Measurements from ENCODE around the gene CACNA2D4. TPM values are rescaled to one million over a fixed set of nuclear protein-coding genes. Genes with fewer than 3 reads are reported as not detected.
A peak's percentile ranks its signal among the peaks of the same experiment; 100 is the strongest.

The CACNA2D4 gene
- total RNA-seq, 4 donors from 2014 or later = 0.25 to 3.1 (median 0.68) TPM

GRCh38 chr12:1768615-1769014 is 149.8 kb downstream of the CACNA2D4 start:
- H3K36me3 ChIP-seq = no peaks in the 10 kb centered on the region
- no peaks in the 10 kb centered on the region for H3K9me3 ChIP-seq
- intact Hi-C loops (cut with DNase I; ENCODE audit: low total_unique reads) = no loop called here
- in situ Hi-C loops (cut with MboI; ENCODE audit: low sequenced_read_pairs in 4 of 4) = no loop called here
- peaks cover 45 to 47% of the 10 kb centered on the region in 2 donors for H3K4me1 ChIP-seq
- no peak for TF ChIP-seq CTCF (IDR thresholded peaks at IDR 0.05 in 4 of 5, conservative IDR thresholded peaks at IDR 0.05 in 1 of 5)
- TF ChIP-seq POLR2A (IDR thresholded peaks at IDR 0.05) = no peak
- DNase-seq (no peak), ATAC-seq (no peak)
- no peak overlapping the region for H3K4me3 ChIP-seq
- H3K27me3 ChIP-seq = no peaks in the 10 kb centered on the region
- peak overlapping the region in 1 of 4 donors; percentile 4 for H3K27ac ChIP-seq

DNA sequence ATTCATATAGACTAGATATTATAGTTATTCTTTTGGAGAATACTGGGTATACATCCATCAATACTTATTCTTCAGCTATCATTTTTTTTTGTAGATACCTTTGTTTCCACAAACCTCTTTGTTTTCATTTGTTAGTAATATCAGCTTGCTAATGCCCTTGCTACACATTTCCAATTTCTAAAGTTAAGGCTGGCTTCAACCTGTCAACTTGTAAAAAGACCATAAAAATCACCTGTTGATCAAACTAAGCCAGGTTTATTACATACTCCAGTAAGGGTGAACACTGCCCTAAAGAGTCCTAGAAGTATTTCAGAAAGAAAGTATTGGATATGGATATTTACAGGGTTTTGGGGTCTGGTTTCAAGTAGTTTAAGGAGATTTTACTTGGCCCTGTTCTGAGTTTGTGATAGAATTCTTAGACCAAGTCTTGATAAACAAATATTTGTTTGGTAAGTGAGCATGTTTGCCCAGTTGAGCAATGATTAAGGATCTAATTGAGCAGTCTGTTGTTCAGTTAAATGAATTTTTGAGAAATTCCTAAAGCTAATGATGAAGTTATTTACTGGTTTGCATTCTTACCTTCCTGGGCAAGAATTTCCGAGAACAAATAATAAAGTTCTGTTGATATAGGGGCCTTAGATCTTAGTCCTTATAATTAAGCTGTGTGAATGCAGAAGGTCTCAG is 150.9 kb downstream of the CACNA2D4 start:
- Histone ChIP-seq H3K4me3 (no peak overlapping the region), H3K9me3 (no peaks in the 10 kb centered on the region), H3K27ac (peak overlapping the region in 1 of 4 donors; percentile 3), H3K36me3 (no peaks in the 10 kb centered on the region), H3K27me3 (no peaks in the 10 kb centered on the region), H3K4me1 (peaks cover 41 to 42% of the 10 kb centered on the region in 2 donors)
- ATAC-seq (no peak), DNase-seq (no peak)
- TF ChIP-seq POLR2A (IDR thresholded peaks at IDR 0.05) (no peak), CTCF (IDR thresholded peaks at IDR 0.05 in 4 of 5, conservative IDR thresholded peaks at IDR 0.05 in 1 of 5) (no peak)
- intact Hi-C loops (cut with DNase I; ENCODE audit: low total_unique reads) = no loop called here
- in situ Hi-C loops (cut with MboI; ENCODE audit: low sequenced_read_pairs in 4 of 4) = no loop called here

GRCh38 chr12:1766110-1766509 is 152.3 kb downstream of the CACNA2D4 start:
- in situ Hi-C loops (cut with MboI; ENCODE audit: low sequenced_read_pairs in 4 of 4) = no loop called here
- no peak for ATAC-seq

GRCh38 chr12:1763153-1763552 is 155.3 kb downstream of the CACNA2D4 start:
- in situ Hi-C loops (cut with MboI; ENCODE audit: low sequenced_read_pairs in 4 of 4) = no loop called here

More at GRCh38 chr12:1766110-1766509, 152.3 kb downstream of the CACNA2D4 start:
- TF ChIP-seq POLR2A (IDR thresholded peaks at IDR 0.05) (no peak), CTCF (IDR thresholded peaks at IDR 0.05 in 4 of 5, conservative IDR thresholded peaks at IDR 0.05 in 1 of 5) (no peak)
- no peak for DNase-seq
- H3K27me3 ChIP-seq = no peaks in the 10 kb centered on the region
- no peaks in the 10 kb centered on the region for H3K36me3 ChIP-seq
- no peaks in the 10 kb centered on the region for H3K9me3 ChIP-seq
- peaks cover 47 to 48% of the 10 kb centered on the region in 2 donors for H3K4me1 ChIP-seq
- H3K4me3 ChIP-seq = no peak overlapping the region
- H3K27ac ChIP-seq = no peak overlapping the region
- intact Hi-C loops (cut with DNase I; ENCODE audit: low total_unique reads) = no loop called here

More at GRCh38 chr12:1763153-1763552, 155.3 kb downstream of the CACNA2D4 start:
- H3K4me3 ChIP-seq = no peak overlapping the region
- no peaks in the 10 kb centered on the region for H3K27me3 ChIP-seq
- intact Hi-C loops (cut with DNase I; ENCODE audit: low total_unique reads) = no loop called here
- peaks cover 46 to 53% of the 10 kb centered on the region in 2 donors for H3K4me1 ChIP-seq
- TF ChIP-seq POLR2A (IDR thresholded peaks at IDR 0.05) (no peak), CTCF (IDR thresholded peaks at IDR 0.05 in 4 of 5, conservative IDR thresholded peaks at IDR 0.05 in 1 of 5) (no peak)
- no peaks in the 10 kb centered on the region for H3K36me3 ChIP-seq
- H3K27ac ChIP-seq = no peak overlapping the region
- no peak for ATAC-seq
- no peaks in the 10 kb centered on the region for H3K9me3 ChIP-seq
- no peak for DNase-seq
